Hematopoietic multipotent progenitor cell treated with erythropoietin and hydrocortisone succinate and interleukin-3 and kit ligand, for 6 days (in vitro differentiated cells): ENCODE measurements around the gene ASAP2.

Experiments used
- DNase-seq: peaks from one replicate; pipeline ENCODE4 v3.0.0-alpha.2; 2015

Gene ASAP2

DNA sequence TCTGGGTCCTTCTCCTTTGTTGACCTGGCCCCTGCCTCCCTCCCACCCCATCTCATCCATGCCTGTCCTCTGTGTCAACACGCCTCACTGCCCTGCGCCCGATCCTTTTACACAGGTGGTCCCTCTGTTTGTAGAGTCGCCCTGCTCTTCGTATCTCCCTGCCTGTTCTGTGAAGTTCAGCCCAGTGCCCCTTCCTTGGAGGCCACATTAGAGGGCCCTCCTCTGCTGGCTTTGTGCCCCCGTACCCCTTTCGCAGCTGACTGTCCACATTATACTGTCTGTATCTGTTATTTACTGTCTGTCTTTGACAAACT is 25.5 kb downstream of the ASAP2 start:
- no peak for DNase-seq

DNA sequence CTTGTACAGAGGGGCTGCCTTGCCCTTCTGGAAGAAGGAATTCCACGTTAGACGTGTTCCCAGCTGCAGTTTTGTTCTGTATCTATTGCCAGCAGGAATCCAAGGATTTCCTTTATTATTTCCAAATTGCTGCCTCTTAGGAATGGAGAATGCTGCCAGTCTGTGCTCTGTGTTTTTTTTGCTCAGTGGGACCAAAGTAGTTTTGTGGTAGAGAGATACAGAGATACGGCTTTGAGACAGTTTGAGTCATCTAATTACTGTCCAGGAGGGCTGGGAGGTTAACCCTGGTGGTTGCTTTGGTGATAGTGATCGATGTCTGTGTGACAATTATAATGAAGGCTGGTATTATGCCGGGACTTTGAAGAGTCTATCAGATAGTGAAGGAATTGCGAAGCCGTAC is 26.3 kb downstream of the ASAP2 start:
- DNase-seq = peak; percentile 25

DNA sequence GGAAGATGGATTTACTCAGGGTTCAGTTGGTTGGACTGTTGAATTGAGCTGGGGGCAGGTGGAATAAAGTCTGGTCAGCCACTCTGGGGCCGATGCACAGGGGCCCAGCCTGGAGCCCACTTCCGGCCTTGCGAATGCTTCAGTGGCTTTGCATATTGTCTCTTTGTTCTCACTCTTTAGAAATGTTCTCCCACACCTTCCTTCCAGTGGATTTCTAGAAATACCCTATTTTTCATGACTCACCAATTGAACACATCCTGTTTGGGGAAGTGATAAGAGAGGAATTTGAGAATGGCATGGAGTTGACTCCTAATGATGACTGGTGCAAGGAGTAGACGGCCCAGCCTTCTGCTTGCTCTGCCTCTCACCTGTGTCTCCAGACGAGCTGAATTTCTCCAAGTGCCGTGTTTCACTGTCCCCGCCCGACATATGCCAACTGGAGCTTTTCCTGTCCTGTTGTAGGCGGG is 28.1 kb downstream of the ASAP2 start:
- no peak for DNase-seq

DNA sequence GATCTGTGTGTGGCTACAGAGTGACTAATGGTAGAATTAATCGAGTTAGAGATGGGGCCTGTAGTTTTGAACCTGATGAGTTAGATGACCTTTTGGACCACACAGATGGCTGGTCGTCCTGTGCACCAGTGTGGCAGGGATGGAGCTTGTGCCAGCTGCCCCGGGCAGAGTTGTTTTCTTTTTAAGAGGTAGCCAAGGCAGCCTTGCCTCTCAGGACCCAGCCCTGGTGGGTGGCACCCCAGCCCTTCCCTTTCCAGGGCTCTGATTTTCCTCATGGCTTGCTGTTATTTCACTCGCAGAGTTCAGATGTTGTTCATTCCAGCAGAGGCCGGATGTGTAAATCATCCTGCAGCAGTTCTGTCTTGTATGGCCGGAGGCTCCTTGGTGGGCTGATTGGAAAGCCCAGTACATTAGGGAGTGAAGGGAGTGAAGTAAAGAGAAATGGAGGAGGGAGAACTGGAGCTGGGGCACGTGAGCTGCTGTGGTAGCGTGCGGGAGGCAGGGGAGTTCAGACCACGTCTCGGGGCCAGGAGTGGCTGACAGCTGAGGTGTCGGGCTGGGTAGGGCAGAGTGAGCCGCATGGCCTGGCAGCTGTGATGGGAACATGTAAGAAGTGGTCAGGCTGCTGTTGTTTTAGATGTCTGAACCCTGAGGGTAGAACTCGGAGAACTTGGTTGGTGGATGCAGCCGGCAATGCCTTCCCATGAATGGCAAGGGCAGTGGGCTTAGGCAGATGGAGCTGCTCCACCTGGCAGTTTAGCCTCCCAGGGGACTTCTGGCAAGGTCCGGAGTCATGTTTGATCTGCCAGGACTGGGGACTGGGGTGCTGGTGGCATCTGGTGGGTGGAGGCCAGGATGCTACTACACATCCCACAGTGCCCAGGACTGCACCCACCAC is 28.8 kb downstream of the ASAP2 start:
- DNase-seq = no peak

DNA sequence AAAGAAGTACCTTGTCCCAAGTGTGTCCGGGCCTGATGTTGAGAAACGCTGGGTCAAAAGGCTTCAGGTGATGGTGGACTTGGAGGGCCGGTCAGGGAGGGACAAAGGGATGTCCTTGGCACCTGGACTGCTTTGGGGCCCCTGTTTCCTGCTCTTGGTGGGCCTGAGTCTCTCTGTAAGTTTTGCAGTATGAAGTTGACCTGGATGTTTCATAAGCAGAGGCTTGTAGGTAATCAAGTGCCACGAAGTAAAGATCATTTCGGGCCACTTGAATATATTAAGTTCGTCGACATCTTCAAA is 29.4 kb downstream of the ASAP2 start:
- no peak for DNase-seq

DNA sequence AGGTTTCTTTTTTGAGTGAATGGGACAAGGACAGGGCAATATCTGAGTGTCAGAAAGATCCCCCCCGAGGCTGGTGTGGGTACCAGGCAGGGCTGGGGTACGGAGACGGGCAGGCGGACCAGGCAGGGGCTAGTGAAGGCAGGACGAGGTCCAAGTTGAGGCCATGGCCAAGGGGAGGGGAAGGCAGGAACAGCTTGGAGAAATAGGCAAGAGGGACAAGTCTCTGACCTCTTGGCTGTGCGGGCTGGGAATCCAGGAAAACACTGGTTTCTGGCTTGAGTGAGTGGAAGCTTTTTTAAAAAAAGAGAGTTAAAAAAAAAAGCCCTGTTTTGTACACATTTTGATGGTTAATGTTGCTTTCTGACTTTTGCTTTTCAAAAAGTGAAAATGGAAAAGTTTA is 30.3 kb downstream of the ASAP2 start:
- no peak for DNase-seq

DNA sequence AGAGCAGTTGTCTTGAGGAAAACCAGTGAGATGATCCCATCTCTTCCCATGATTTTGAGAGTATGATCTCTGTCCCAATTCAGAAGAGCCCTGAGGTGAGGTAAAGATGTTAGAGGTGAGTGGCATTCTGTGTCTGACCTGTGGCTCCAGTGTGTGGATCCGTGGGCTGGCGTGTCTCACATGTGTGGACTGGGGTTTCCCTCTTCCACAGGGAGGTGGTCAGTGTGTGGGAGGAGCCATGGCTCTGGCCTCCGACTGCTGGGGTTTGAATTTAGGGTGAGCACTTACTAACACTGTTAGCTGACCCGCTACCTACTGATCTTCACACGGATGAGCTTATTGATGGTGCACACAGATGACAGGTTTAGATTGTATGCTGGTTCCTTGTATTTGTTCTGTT is 31.2 kb downstream of the ASAP2 start:
- DNase-seq = no peak

DNA sequence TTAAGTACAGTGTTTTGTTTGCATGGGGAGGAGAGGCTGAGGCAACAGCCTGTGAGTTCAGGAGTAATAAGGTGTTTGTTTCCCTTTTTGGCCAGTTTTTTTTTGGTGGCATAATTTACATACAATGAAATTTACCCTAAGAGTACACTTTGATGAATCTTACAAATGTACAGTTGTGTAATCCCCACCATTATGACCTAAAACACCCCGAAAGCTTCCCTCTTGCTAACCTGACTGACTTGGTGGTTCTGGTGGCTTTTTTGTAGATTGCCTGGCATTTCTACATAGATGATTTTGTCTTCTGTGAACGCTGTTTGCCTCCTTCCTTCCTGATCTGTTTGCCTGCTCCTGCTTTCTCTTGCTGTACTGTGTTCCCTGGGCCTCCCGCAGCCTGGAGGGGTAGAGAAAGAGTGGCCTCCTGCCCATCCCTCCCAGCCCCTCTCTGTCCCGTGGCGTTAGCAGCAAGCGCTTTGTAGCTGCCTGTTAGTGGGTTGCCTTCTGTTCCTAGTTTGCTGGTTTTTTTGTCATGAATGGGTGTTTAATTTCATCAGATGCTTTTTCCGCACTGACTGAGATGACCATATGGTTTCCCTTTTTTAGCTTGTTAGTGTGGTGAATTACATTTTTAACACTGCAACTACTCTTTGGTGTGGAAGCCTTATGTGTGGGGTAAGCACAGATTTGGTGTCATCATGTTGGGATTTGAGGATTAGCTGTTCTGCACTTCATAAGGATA is 32.1 kb downstream of the ASAP2 start:
- peak; percentile 14 for DNase-seq

DNA sequence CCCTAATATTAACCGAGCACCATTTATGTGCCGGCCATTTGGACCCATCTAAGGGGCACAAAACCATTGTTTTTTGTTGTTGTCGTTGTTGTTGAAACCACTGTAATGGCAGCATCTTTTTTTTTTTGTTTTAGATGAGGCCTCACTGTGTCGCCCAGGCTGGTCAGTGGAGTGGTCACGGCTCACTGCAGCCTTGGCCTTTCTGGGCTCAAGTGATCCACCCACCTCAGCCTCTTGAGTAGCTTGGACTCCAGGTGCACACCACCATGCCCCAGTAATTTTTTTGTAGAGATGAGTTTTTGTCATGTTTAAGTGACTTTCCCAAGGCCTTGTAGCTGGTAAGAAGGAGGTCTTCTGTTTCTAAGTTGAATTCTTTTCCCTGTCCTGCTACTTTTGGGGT is 33.0 kb downstream of the ASAP2 start:
- DNase-seq = no peak

DNA sequence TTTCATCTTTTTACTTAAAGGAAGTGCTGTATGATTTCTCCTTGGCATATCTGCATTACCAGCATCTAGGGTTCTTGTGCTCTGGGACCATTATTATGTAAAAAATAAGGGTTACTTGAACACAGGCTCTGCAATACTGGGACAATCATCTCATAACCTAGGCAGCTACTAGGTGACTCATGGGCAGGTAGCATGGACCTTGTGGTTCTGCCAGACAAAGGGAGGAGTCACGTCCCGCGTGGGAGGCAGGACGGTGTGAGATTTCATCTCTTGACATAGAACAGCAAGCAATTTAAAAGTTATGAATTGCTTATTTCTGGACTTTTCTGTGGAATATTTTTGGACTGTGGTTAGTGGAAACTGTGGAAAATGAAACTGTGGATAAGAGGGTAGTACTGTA is 34.1 kb downstream of the ASAP2 start:
- DNase-seq = no peak

DNA sequence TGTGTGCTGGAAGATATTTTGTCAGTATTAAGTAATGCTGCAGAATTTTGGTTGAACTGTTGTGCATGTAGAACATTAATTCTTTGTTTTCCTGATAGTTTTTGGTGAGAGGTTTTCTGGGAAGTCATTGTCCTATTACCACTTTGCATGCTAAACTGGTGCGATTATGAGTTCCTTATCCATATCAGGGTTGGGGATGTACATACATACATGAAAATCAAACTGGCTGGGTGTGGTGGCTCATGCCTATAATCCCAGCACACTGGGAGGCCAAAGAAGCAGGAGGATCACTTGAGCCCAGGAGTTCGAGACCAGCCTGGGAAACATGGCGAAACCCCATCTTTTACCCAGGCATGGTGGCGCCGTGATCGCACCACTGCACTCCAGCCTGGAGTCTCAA is 34.6 kb downstream of the ASAP2 start:
- no peak for DNase-seq

DNA sequence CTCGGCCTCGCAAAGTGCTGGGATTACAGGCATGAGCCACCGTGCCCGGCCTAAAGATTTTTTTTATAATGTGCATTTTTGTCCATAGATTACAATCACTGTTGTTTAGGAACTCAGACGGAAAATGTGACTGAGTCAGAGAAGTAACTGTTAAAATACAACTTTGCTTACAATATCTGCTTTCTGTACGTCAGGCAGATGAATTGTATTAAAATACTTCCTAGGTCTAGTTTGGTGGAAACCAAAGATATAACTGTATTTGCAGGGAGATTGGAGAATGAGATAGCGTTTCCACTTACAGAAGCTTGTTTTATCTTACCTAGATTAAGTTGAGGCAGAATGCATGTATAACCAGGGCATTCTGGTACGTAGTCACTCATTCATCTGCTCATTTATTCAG is 36.7 kb downstream of the ASAP2 start:
- no peak for DNase-seq

DNA sequence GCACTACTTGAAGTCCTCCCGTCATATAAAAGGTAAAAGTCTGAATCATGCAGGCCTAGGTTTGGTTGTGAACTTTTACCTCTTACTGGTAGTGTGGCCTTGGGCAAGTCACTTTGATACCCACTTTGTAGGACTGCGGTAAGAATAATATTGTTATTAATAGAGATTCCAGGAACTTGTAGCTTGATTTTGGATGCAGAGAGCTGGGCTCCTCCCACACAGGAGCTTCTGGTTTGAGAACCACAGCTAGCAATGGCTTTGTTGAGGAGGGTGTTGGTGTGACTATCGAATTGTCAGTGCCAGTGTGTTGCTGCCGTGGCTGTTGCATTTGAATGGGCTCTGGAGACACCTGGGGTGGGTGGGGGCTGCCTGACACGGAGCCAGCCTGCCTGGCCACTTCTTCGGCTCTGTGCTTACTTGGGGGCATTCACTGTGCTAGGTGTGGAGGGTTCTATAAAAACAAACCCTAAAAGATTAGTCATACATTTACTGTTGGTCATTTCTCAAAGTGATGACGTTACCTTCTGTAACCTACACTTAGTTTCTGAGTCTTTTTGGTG is 38.5 kb downstream of the ASAP2 start:
- no peak for DNase-seq

DNA sequence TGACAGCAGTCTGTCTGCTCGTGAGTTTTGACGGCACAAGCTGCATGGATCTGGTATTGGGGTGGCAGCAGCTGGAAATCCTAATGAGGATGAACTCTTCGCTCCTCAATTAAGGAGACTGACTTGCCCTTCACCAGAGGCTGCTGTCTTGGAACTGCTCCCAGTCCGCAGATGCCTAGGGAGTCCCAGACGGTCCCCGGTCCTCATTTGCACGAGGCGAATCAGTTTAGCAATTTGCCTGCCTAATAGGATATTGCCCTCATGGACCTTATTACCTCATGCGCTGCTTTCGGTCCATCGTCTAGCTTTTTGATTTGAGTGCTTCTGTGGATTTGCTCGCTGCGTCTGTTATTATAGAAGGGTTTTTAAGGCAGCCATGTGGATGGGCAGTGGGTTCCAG is 40.6 kb downstream of the ASAP2 start:
- DNase-seq = no peak

DNA sequence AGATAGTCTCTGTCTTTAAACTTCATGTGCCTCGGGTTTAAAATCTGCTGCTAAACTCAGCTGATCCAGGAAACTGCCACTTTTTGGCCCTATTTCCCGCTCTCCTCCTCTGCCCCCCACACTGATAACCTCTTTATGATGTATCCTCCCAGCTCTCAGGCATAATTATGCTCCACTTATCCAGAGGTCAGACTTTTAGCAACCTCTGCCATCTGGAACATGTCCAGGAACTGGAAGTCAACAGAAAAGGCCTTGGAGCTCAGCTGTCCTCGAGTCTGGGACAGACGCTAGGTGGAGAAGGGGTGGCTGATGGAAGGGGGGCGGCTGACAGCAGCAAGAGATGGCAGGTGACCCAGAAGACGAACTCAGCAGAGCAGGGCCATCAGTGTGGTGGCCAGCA is 41.2 kb downstream of the ASAP2 start:
- DNase-seq = no peak

DNA sequence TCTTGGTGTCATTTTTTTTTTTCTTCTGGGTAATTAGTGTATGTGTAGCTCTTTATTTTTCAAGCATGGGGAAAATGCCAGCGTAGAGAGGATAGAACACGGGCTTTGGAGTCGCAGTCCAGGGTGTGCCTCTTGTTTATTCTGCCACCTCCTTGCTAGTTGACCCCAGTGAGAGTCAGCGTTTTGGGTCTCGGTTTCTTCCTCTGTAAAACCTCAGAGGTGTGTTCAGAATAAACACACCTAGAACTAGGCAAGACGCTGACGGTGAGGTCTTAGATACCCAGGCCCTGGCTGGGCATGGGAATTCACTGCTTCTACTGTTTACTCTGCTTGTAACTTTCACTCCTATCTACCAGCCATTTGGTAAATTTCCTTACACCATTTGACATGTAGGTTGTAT is 41.8 kb downstream of the ASAP2 start:
- DNase-seq = no peak

DNA sequence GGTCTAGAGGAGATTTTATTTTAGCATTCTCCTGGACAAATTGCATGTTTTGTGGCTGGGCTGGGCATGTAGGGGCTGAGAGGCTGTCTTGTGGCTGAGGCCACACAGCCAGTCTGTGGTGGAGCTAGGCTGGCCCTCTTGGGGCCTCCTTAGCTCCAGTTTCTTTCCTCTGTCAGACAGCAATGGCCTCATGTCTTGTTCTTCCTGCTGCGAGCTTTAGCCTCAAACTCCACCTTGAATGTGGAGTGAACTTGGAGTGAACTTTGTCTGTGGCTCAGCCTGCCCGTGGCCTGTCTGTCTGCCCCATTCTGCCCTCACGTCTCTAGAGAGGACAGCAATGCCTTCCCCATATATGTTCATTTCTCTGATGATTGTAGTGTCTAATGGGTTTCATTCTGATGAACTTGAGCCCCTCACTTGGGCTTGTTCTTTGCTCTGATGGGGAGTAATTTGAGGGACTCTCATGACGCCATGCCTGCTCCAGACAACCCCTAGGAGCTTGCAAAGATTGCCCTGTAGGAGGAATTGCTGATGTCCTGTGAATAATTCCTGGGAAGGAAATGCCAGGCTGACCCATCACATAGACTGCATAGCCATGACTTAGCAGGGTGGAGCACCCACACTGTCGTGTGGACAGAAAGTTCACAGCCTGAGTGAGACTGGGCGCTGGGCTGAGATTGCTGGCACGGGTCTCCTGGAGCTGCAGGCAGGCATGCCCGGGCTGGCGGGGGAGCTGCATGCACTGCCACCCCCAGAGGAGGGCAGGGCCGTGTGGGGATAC is 42.6 kb downstream of the ASAP2 start:
- DNase-seq = no peak

DNA sequence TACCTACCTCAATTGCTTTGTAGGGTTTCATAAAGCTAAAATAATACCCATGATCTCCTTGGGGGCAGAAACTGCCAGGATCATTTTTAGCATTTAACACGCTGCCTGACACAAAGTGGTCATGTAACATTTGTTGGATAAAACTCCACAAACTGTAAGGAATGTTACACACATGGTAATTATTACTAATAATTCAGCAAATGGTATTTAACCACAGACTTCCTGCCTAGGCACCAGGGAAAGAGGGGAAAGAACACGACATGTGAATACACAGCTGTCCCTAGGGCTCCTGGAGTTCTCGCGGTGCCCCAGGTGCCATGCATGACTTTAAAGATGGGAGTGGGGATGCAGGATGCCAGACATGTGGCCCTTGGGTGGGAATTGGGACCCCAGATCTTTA is 43.5 kb downstream of the ASAP2 start:
- no peak for DNase-seq

DNA sequence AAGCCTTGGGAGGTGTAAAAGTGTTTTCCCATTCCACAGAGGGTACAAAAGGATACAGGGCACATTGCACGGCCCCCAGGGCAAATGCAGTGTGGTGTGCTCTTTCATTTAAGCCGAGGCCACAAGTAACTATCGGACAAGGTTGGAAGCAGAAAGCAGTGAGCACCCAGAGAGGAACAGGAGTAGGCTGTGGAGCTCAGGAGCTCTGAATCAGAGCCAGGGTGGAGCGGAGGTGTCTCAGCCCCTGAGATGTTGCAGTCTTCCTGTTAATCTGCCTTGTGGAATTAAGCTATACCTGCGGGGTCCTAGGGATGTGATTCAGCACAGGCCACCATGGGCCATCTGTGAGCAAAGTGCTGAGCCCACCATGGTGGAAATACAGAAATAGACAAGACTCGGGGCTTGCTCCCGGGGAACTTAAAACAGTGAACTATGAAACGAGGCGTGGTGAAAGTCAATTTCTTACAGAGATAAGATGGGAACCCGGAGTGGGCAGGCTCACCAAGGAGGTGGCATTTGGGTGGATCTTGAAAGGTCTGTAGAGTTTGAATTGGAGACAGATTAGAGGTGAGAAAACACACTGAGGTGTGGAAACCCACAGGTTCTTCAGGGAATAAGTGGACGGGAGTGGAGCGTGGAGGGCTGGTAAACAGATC is 44.0 kb downstream of the ASAP2 start:
- no peak for DNase-seq

DNA sequence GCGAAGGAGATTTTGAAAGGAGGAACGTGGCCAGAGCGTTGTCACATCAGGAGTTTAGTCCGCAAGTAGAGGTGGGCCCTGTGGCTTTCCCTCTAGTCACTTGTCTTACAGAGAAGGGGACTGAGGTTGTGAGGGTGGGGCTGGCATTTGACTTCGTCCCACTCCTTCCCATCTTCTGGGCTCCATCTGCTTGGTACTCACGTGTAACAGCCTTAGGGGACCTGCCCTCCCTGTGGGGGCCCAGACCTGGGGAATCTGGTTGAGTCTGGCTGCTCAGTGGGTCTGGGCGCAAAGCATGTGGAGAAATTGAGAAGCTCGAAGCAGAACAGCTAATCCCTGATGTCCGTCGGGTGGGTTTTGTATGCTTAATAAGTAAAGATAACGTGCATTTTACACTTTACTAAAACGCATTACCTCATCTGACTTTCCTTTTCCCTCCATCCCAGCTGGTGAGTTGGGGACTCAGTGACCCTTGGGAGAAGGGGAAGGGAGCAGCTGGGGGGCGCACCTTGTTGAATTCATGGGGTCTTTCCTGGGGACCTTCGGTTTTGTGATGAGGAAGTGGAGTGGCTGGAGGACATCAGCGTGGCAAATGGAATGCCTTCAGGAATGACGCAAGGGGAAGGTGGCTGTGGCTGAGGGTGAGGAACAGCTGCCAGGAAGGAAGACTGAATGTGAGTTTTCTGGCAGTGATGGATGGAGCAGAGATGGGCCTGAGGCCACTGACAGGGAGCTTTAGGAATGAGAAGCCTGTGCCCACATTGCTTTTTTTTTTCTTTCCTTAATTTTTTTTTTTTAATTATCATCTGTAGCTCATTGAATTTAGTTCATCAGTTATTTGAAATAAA is 44.8 kb downstream of the ASAP2 start:
- no peak for DNase-seq

DNA sequence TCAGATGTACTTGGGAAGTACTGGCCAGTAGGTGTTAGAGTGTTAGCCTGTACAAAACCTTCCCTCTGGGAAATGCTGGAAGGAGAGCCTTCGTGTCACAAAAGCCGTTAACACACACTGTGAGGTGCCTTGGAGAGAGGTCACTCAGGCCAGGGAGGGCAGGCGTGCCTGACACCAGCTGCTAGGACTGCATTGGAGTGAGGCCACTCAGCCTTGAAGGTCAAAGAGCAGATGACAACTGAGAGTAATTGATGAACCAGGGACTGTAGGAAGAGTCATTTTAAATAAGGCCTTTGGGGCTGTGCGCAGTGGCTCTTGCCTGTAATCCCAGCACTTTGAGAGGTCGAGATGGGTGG is 45.4 kb downstream of the ASAP2 start:
- no peak for DNase-seq

DNA sequence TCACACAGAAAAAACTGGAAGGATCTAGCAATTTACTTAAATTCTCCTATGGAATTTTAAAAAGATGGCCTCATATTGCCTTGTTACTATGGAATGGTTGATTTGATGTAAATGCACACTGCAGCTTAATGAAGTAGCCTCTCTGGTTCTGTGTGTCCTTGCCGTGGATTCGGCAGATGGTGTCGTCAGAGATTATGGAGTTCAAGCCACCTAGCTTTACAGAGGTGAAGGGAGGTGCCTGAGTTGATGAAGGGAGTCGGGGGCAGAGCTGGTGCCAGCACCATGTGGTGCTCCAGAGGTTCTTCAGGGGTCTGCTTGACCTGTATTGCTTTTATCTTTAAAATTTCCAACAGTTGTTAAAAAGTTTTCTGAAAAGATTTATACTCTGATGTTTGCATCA is 48.8 kb downstream of the ASAP2 start:
- DNase-seq = no peak
